ENCODE measurements around the gene TM2D3. TPM values are rescaled to one million over a fixed set of nuclear protein-coding genes. Genes with fewer than 3 reads are reported as not detected.

Gene TM2D3
- total RNA-seq, 4 donors from 2014 or later: 38.2 to 58.3 (median 50.7) TPM

DNA sequence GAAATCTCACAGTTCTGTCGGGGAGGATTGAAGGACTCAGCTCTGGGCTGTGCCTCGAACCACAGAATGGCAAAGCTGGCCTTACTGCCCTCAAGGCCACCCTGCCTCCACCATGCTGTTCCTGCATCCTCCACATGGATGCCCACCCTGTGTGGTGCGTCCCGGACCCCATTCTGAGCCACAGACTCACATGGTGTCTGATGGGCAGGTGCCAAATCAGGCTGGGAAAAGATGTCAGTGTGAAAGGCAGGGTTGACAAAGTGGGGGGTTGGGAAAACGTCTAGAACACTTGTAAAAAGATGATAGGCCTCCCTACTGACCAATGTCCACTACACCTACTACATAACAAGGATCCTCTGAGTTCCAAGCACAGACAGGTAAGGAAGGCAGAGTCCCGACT is 49.4 kb downstream of the TM2D3 start:
- WGBS, 2 donors (ENCODE audit: low coverage in 1 of 2): 79% methylated on average over 2 of the region's 6 CpGs; no CpG with 5 or more reads in 1 of the 2 donors
- no peak overlapping the region for H3K27ac ChIP-seq
- no peak for ATAC-seq
- no peaks in the 10 kb centered on the region for H3K4me1 ChIP-seq
- peaks cover 0 to 6% (median 0%) of the 10 kb centered on the region in 3 donors for H3K9me3 ChIP-seq
- TF ChIP-seq EP300 (IDR thresholded peaks at IDR 0.05) (no peak), POLR2AphosphoS5 (IDR thresholded peaks at IDR 0.05) (no peak), POLR2A (IDR thresholded peaks at IDR 0.05) (no peak)
- TF ChIP-seq, protein P1, sequence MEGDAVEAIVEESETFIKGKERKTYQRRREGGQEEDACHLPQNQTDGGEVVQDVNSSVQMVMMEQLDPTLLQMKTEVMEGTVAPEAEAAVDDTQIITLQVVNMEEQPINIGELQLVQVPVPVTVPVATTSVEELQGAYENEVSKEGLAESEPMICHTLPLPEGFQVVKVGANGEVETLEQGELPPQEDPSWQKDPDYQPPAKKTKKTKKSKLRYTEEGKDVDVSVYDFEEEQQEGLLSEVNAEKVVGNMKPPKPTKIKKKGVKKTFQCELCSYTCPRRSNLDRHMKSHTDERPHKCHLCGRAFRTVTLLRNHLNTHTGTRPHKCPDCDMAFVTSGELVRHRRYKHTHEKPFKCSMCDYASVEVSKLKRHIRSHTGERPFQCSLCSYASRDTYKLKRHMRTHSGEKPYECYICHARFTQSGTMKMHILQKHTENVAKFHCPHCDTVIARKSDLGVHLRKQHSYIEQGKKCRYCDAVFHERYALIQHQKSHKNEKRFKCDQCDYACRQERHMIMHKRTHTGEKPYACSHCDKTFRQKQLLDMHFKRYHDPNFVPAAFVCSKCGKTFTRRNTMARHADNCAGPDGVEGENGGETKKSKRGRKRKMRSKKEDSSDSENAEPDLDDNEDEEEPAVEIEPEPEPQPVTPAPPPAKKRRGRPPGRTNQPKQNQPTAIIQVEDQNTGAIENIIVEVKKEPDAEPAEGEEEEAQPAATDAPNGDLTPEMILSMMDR (IDR thresholded peaks at IDR 0.05): no peak
- no peaks in the 10 kb centered on the region for H3K36me3 ChIP-seq
- H3K27me3 ChIP-seq: peaks cover 14% of the 10 kb centered on the region
- no peak overlapping the region for H3K4me3 ChIP-seq

DNA sequence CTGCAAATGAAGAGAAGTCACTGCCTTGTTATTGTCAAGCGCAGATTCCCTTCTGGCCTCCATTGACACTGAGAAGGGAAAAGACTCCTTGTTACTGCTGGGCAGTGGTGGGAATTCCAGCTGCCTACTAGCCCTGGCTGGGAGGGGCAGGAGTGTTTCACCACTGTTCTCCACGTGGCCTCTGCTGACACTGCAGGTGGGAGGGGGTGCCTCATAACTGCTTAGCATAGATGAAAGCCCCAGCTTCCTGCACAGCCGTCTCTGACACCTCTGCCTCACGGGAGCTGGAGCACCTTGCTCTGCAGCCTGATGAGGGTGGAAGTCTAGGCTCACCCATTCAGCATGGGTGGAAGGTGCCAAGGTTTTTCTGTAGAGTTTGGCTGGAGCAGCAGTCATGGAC is 52.1 kb downstream of the TM2D3 start:
- no peaks in the 10 kb centered on the region for H3K36me3 ChIP-seq
- peaks cover 14% of the 10 kb centered on the region for H3K27me3 ChIP-seq
- no peak for TF ChIP-seq POLR2AphosphoS5 (IDR thresholded peaks at IDR 0.05)
- no peak for TF ChIP-seq POLR2A (IDR thresholded peaks at IDR 0.05)
- TF ChIP-seq EP300 (IDR thresholded peaks at IDR 0.05): no peak
- TF ChIP-seq, protein P1 (IDR thresholded peaks at IDR 0.05): no peak
- ATAC-seq: no peak
- no peaks in the 10 kb centered on the region for H3K4me1 ChIP-seq
- H3K27ac ChIP-seq: no peak overlapping the region
- WGBS, 2 donors (ENCODE audit: low coverage in 1 of 2): 45 to 67% methylated on average over 2 of the region's 4 CpGs
- H3K4me3 ChIP-seq: no peak overlapping the region
- peaks cover 0 to 19% (median 0%) of the 10 kb centered on the region in 3 donors for H3K9me3 ChIP-seq

DNA sequence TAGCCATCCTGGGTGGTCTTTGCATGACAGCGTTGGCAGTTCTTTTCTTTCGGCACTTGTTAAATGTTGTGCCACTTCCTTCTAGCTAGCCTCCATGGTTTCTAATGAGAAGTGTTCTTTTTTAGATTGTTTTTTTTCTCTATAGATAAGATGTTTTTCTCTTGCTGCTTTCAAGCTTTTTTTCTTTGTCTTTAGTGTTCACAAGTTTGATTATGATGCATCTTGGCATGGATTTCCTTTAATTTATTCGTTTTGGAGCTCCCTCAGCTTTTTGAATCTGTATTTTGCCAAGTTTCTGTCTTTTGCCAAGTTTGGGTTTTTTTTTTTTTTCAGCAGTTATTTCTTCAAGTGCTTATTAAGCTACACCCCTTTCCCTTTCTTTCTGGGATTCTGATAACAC is 53.1 kb downstream of the TM2D3 start:
- H3K27me3 ChIP-seq: peaks cover 7% of the 10 kb centered on the region
- no peak for ATAC-seq
- no peak overlapping the region for H3K4me3 ChIP-seq
- WGBS, 2 donors (ENCODE audit: low coverage in 1 of 2): 54 to 63% methylated on average over 3 of the region's 3 CpGs
- H3K4me1 ChIP-seq: no peaks in the 10 kb centered on the region
- no peaks in the 10 kb centered on the region for H3K36me3 ChIP-seq
- TF ChIP-seq, protein P1 (IDR thresholded peaks at IDR 0.05): no peak
- TF ChIP-seq POLR2AphosphoS5 (IDR thresholded peaks at IDR 0.05) (no peak), EP300 (IDR thresholded peaks at IDR 0.05) (no peak), POLR2A (IDR thresholded peaks at IDR 0.05) (no peak)
- H3K27ac ChIP-seq: no peak overlapping the region
- H3K9me3 ChIP-seq: peaks cover 0 to 12% (median 0%) of the 10 kb centered on the region in 3 donors

DNA sequence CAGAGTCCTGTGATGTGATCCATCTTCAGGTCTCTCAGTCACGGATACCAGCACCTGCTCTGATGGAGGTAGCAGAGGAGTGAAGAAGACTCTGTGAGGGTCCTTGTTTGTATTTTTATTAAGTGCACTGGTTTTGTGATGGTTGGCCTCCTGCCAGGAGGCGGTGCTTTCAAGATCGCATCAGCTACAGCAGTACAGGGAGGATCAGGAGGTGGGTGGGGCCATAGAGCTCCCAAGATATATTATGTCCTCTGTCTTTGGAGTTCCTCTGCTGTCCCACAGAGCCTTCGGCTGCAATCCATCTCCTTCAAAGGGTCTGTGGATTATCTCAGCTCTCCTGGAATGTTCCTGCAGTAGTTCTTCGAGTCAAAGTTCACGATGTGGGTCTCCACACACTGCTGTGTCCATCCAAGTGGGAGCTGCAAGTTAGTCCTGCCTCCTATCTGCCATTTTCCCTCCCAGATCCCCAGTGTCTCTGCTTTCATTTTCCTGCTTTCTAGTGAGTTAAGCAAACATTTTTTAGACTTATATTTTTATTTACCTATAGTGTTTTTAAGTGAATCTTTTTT is 54.7 kb downstream of the TM2D3 start:
- 26 to 49% methylated on average over 3 to 5 of the region's 6 CpGs for WGBS, 2 donors (ENCODE audit: low coverage in 1 of 2)
- Histone ChIP-seq H3K4me3 (no peak overlapping the region), H3K27me3 (peaks cover 7% of the 10 kb centered on the region), H3K4me1 (no peaks in the 10 kb centered on the region), H3K27ac (no peak overlapping the region), H3K36me3 (no peaks in the 10 kb centered on the region), H3K9me3 (peaks cover 0 to 12% (median 0%) of the 10 kb centered on the region in 3 donors)
- TF ChIP-seq, protein P1 (IDR thresholded peaks at IDR 0.05): no peak
- TF ChIP-seq POLR2A (IDR thresholded peaks at IDR 0.05): no peak
- TF ChIP-seq EP300 (IDR thresholded peaks at IDR 0.05): no peak
- no peak for ATAC-seq

DNA sequence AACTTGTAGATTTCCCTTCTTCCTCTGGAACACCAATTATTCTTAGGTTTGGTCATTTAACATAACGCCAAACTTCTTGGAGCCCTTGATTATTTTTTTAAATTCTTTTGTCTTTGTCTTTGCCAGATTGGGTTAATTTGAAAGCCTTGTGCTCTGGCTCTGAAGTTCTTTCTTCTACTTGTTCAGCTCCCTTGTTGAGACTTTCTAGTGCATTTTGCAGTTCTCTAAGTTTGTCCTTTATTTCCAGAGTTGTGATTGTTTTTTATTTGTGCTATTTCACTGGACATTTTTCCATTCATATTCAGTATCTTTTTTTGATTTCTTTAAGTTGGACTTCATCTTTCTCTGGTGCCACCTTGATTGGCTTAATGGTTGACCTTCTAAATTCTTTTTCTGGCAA is 55.5 kb downstream of the TM2D3 start:
- WGBS, 2 donors (ENCODE audit: low coverage in 1 of 2): 71 to 94% methylated on average over 1 of the region's 1 CpG
- H3K4me3 ChIP-seq: no peak overlapping the region
- peaks cover 0 to 12% (median 0%) of the 10 kb centered on the region in 3 donors for H3K9me3 ChIP-seq
- H3K36me3 ChIP-seq: no peaks in the 10 kb centered on the region
- peaks cover 5% of the 10 kb centered on the region for H3K27me3 ChIP-seq
- H3K27ac ChIP-seq: no peak overlapping the region
- ATAC-seq: no peak
- H3K4me1 ChIP-seq: no peaks in the 10 kb centered on the region
- TF ChIP-seq POLR2A (IDR thresholded peaks at IDR 0.05): no peak
- TF ChIP-seq, protein P1 (IDR thresholded peaks at IDR 0.05): no peak
- TF ChIP-seq POLR2AphosphoS5 (IDR thresholded peaks at IDR 0.05): no peak
- no peak for TF ChIP-seq EP300 (IDR thresholded peaks at IDR 0.05)

All from gastroesophageal sphincter (tissue), 4 donors.